HG03196 (cell line): ENCODE data around the gene LILRA6.
"Not testable (repeated sequence)": the region's sequence is repeated elsewhere in the genome, so short reads cannot be mapped to it uniquely, and the experiment has no call there.

Experiments used
- ATAC-seq: cut with Tn5 transposase; IDR thresholded peaks from one replicate; pipeline ENCODE4 v1.9.1; 2021; ENCODE audit not compliant: unreplicated experiment

Gene LILRA6

GRCh38 chr19:54207983-54208783 is 34.4 kb downstream of the LILRA6 start:
- ATAC-seq = no peak

- ATAC-seq = no peak
Measured at GRCh38 chr19:54207676-54207982, 35.0 kb downstream of the LILRA6 start.

GRCh38 chr19:54207193-54207592 is 35.4 kb downstream of the LILRA6 start:
- not testable (repeated sequence) for ATAC-seq

GRCh38 chr19:54206831-54207177 is 35.8 kb downstream of the LILRA6 start:
- ATAC-seq = no peak

GRCh38 chr19:54206030-54206830 is 36.4 kb downstream of the LILRA6 start:
- ATAC-seq = no peak

GRCh38 chr19:54204767-54205468 is 37.7 kb downstream of the LILRA6 start:
- ATAC-seq = no peak

- no peak for ATAC-seq
Measured at GRCh38 chr19:54203151-54203611, 39.4 kb downstream of the LILRA6 start.

- ATAC-seq = no peak
Measured at GRCh38 chr19:54201980-54202379, 40.6 kb downstream of the LILRA6 start.

- ATAC-seq = no peak
Measured at GRCh38 chr19:54201172-54201701, 41.4 kb downstream of the LILRA6 start.

GRCh38 chr19:54199401-54199800 is 43.2 kb downstream of the LILRA6 start:
- ATAC-seq = no peak

GRCh38 chr19:54197121-54197520 is 45.5 kb downstream of the LILRA6 start:
- no peak for ATAC-seq

GRCh38 chr19:54196536-54196935 is 46.1 kb downstream of the LILRA6 start:
- ATAC-seq = no peak

GRCh38 chr19:54194463-54194862 is 48.1 kb downstream of the LILRA6 start:
- not testable (repeated sequence) for ATAC-seq

- ATAC-seq = no peak
Measured at GRCh38 chr19:54193011-54193410, 49.6 kb downstream of the LILRA6 start.

- no peak for ATAC-seq
Measured at GRCh38 chr19:54191811-54192453, 50.7 kb downstream of the LILRA6 start.

GRCh38 chr19:54191011-54191810 is 51.4 kb downstream of the LILRA6 start, which contains the start of gene TSEN34:
Gene TSEN34 (plus strand): TSS chr19:54191308. CDS start chr19:54191365, 57 bp downstream.
- peak; percentile 24 for ATAC-seq

- peak; percentile 44 for ATAC-seq
Measured at GRCh38 chr19:54190503-54191010, 52.0 kb downstream of the LILRA6 start.

GRCh38 chr19:54189735-54190502 is 52.7 kb downstream of the LILRA6 start:
- peak; percentile 48 for ATAC-seq

- peak; percentile 13 for ATAC-seq
Measured at GRCh38 chr19:54189145-54189734, 53.4 kb downstream of the LILRA6 start, which contains the start of gene MBOAT7. Gene MBOAT7 (minus strand): TSS chr19:54189580. CDS start chr19:54188508, 1,072 bp downstream.
